GM12874 (cell line): ENCODE results near the gene NPNT.

Experiments
- CTCF ChIP-seq: IDR thresholded peaks from 2 replicates; pipeline ENCODE4 v1.5.1; 2011; ENCODE audit warnings: low read depth, mild to moderate bottlenecking, control low read depth, low read length, moderate library complexity; ENCODE audit not compliant: insufficient read depth

NPNT gene

GRCh38 chr4:106011387-106011786 lies 116.1 kb downstream of the NPNT start:
- TF ChIP-seq CTCF, result no peak

- TF ChIP-seq CTCF, result no peak
These were observed 122.7 kb downstream of the NPNT start for GRCh38 chr4:106017975-106018374.

- TF ChIP-seq CTCF, result no peak
These were observed 124.5 kb downstream of the NPNT start for GRCh38 chr4:106019771-106020170.
